Left cardiac atrium (tissue), 4 donors: Measurements from ENCODE around the gene MYMK. TPM values are rescaled to one million over a fixed set of nuclear protein-coding genes. Genes with fewer than 3 reads are reported as not detected.

Experiments
- ATAC-seq, 2 donors: fragments of 200-7000 bp; cut with Tn5 transposase; one replicate each; pipeline ENCODE4 v1.9.1; 2020; ENCODE audit warnings: mild to moderate bottlenecking in 2 of 2, moderate library complexity in 2 of 2
- DNase-seq: peaks from one replicate; pipeline ENCODE4 v3.0.0-alpha.2; 2020
- intact Hi-C, 2 donors: fragments of 100-400 bp; cut with DNase I; formaldehyde crosslinking; loops; one replicate each; pipeline versions ENCODE4 v1.14.1 to v1.15.1; 2022 to 2023
- total RNA-seq, 2 donors: library from RNA; stranded (reverse); fragmentation: NEBNext Ultra II Directional; extraction: Animal tissue kit (Norgen Biotek cat#: 25700); gene quantifications; one replicate each; pipeline ENCODE4 v1.2.1, GENCODE V29; 2021
- donor health status: DM: no; HTN: yes; CAD: no.
- donor health status: DM: no; HTN: yes; CAD: no; lungs with severe emphysema.
- donor health status: DM: yes; HTN: yes; CAD: no.
- donor health status: Dilated cardiomyopathy.

Gene MYMK
- total RNA-seq, 2 donors from 2014 or later, result not detected

DNA sequence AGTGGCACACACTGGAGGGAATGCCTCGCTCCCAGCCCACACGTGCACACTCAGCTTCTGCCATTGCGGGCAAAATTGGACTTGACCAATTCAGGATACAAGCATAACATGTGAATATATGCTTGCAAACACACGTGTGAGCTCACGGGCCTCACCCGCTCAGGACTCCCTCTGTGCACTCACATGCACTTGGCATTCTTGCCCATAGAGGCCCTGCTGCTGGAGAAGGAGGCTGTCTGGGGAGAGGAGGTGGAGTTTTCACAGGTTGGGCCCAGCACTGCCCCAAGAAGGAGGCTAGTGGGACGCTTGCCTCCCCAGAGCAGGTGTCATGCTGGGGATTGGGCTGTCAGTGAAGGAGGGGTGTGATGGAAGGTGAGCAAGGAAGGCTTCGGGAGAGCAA is 1.7 kb downstream of the MYMK start:
- intact Hi-C loops, result no loop called here
- DNase-seq (no peak), ATAC-seq (no peak)

DNA sequence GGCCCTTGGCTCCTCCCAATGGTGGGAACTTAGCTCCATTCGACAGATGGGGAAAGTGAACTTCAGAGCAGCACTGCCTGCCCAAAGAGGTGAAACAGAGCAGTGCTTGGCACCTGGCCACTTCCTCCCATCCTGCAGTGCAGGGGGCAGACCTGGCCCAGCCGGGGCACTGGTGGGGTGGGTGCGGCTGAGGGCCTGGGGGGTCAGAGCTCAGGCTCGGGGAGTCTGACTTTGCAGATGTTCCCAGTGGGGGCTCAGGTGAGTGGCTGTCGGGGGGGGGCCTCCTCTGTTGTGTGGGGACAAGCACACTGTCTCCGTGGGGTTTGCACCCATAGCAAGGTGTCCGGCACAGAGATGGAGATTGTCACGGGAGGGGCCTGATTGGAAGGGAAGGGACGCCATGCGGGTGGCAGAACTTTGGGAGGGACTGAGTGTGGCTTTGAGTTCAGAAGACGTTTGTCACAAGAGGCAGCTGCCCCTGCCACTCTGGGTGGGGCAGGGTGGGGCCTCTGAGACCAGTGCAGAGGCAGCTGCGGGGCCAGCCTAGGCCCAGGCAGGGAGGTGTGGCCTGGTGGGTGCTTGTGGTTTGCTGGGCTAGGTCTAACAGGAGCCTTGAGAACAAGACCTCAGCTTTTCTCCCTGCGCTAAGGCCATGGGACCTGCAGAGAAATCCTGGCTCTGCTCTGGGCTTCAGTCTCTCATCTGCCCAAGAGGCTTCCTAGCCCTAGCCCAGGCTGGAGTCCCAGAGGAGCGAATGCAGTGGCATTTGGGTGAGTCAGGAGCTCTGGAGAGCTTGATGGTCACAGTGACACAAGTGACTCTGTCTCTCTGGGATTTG is 2.5 kb downstream of the MYMK start:
- peak; percentile 11 for DNase-seq
- ATAC-seq, result no peak
- intact Hi-C loops, result no loop called here

DNA sequence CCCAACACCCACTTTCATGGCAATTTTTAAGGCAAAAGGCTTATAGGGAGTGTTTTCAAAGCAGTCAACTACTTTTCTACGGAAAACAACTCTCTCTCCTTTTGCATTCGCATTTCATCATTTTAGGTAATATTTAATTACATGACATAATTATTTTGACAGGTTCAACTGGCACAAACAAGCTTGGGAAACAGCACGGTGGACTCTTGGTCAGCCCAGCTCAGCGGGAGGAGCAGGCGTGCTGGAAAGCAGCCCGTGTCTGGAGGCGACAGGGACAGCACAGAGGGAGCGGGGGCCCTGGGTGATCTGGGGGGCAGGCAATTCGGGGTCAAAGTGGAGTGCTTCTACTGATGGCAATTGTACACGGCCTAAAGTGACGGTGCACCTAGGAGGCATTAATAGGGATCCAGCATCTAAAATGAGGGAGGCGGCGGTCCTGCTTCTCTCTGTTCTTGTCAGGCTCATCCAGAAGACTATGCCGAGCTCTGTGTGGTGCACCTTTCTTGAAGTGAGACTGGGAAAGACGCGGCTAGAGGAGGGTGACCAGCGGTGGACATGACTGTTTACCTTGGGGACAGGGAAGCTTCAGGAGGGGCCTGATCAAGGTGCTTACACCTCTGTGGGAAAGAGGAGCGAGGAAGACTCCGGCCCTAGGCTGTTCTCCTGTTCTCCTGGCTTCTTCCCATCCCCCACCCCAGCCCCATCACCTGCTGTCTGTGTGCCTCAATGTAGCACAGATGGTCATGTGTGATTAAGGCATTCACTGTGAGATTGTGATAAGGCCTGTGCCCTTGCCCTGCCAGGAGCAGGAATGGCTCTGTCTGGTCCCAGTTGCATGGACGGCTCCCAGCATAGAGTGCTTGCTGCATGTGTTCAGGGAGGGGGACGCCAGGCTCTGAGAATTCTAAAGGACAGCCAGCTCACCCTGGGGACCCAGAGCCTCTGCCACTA is 3.4 kb downstream of the MYMK start:
- DNase-seq (peak; percentile 13), ATAC-seq (no peak)
- intact Hi-C loops, result no loop called here

DNA sequence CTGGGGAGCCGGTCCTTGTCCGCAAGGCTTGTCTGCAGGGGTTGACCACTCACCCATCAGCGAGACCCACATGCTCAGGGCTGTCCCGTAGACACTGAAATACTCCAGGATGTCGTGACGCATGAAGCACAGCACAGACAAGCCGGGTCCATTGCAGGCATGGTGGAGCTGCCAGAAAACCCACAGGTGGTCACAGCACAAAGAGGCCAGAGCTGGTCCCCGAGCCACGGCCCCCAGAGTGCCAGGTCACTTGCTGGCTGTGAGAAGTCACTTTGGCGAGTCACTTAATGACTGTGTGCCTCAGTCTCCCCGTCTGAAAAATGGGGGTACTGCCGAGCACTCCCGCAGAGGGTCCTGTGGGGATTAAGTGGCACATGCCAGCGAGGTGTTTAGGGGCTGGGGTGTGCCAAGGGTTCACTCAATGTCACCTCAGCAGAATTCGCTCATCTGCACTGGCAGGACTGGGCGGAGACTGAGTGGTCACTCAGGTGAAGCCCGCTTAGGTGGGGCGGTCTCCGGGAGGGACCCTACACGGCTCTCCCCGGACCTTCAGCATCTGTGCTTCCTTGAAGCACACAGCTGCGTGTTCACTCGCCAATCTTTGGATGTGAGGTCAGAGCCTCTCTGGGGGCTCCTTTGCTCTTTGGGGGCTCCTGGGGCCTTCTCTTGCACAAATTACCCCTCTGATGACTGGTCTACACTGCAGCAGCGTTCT is 4.5 kb downstream of the MYMK start:
- intact Hi-C loops, result no loop called here
- DNase-seq (peak; percentile 11), ATAC-seq (no peak)

DNA sequence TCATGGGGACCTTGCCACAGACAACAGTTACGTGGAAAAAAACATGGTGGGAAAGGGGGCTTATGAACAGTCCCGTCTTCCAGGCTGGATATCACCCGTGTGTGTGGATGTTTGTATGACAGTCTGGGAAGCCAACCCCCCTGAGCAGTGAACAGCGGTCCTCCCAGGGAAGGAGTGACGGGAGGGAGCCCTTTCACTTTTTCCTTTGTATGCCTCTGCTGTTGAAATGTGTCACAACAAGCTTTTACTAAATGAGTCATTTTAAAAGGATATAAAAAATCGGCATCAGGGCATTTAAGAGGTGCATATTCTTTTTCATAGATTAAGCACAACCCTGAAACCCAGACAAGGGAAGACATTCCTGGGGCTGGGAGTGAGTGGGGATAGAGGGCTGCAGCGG is 5.1 kb downstream of the MYMK start:
- DNase-seq (no peak), ATAC-seq (no peak)
- intact Hi-C loops, result no loop called here

DNA sequence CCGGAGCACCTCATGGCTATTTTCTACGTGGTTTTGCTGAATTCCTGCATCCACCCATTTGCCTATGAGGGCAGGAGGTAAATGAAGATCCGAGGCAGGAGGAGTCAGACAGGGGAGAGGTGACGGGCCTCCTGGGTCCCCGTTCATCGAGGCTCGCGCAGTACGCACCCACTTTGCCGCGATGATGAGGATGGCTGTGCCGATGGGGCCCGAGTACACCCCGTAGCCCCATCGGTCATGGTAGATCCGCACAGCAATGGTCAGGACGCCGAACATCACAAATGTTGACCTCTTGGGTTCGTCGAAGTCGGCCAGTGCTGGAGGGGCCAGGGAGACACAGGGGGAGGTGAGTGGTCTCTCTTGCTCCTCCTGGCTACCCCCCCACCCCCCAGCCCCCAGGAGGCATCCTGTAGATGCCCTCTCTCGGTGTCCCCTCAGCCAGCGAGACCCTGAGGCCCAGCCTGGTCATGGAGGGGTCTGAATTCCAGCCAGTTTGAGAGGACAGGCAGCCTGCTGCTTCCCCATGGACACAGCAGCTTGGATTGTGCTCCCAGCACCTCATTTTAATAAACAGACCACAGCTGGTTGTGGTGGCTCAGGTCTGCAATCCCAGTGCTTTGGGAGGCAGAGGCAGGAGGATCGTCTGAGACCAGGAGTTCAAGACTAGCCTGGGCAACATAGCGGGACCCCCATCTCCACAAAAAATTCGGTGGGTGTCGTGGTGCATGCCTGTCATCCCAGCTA is 5.9 kb downstream of the MYMK start:
- ATAC-seq, result no peak
- intact Hi-C loops, result no loop called here
- peak; percentile 17 for DNase-seq

DNA sequence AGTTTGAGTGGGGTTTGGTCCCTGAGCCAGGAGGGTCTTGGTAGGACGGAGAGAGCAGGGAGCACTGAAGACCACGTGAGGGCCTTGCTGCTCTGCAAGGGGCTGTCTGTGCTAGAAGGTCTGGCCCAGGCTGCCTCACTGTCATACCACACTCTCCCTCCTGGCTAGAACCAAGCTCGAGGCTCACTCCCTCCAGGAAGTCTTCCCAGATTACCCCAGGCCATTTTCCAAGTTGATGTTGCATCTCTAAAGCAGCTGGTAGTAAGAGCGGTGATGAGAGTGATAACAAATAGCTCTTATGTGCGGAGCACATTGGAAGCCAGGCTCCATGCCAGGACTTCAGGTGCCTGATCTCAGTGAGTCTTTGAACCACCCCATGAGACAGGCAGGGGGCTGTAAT is 6.6 kb downstream of the MYMK start:
- DNase-seq, result peak; percentile 9
- intact Hi-C loops, result no loop called here
- ATAC-seq, result no peak

DNA sequence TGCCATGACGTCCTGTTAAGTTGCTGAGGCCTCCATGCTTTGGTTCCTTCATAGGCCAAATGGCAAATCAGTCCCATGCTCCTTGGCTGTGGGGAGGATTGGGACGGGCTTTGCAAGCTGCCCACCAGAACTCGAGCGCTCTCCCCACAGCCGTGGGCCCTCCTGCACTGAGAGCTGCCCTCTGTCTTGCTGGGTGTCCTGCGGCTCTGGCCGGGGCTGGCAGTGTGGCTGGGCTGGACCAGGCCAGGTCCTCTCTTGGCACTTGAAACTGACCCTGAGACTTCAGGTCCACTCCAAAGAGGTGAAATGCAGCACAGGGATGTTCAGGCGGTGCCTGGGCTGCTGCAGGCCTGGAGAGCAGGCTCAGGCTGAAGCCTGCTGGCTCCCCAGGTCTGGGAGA is 7.0 kb downstream of the MYMK start:
- peak; percentile 13 for DNase-seq
- ATAC-seq, result no peak
- intact Hi-C loops, result no loop called here

DNA sequence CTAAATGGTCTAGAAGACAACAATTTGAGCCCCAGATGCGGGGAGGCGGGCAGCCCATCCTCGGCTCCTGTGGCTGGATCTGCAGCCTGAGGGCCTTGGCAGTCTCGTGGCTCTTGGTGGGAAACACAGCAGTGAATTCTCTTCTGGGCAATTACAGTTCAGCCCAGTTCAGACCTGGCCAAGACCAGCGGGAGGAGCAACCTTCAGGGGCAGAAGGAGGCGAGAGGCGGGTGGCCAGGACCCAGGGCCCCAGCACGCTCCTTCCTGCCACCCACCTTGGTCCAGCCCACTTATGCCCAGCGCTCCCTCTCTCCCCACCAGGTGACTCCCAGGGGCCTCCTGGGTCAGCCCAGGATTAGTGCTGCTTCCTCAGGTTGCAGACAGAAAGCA is 7.8 kb downstream of the MYMK start:
- ATAC-seq, result no peak
- intact Hi-C loops, result no loop called here
- DNase-seq, result peak; percentile 9

DNA sequence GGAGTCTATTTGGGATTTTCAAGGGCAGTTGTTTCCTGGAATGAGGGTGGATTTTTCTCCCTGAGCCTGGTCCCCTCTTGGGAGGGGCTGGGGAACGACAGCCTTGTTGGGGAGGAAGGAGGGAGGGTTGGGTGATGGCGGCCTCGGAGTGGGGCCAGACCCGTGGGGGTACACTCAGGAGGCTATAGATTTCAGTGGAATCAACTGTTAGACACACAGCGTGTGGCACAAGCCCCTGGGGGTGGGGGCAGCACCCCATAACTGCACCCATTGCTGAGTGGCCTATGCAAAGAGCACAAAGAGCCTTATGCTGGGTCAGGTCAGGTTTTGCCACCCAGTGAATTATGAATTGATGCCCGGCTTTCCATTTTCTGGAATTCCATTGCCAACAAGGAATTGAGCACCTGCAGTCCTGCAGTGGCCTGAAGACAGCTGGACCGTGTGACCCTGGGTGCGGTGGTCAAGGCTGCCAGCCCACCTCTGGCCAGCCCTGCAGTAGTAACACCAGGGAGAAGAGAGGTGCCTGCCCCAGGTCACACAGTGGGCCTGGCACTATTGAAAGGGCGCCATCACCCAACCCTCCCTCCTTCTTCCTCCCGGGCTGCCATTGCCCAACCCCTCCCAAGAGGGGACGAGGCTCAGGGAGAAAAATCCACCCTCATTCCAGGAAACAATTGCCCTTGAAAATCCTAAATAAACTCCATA is 8.4 kb downstream of the MYMK start:
- DNase-seq (peak; percentile 15), ATAC-seq (no peak)
- intact Hi-C loops, result no loop called here

DNA sequence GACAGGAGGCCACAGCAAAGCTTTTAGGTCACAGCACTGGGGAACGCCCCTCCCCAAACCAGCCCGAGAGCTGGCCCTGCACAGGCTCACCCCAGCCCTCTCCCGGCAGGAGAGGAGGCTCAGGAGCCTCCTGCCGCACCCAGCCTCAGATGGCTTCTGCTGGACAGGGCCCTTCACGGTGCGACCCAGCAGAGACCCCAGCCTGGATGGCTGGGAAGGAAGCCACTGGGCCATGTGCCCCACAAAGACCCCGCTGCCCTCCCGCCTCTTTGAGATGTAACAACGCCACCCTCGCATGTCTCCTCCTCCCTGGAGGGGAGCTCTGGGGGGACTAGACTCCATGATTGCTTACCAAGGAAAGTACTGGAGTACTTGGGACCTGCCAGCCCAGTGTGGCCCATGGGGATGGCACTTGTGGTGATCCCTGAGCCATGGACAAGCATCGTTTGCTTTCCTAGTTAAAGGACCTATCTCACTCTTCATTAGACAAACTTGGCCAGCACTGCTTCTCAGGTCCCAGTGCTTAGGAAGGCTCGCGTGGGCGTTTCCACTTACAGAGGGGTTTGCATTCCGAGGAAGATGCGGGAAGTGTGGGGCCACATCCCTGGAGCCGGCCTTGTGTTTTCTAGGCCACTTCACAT is 9.0 kb downstream of the MYMK start:
- intact Hi-C loops, result no loop called here
- peak; percentile 16 for DNase-seq
- no peak for ATAC-seq

DNA sequence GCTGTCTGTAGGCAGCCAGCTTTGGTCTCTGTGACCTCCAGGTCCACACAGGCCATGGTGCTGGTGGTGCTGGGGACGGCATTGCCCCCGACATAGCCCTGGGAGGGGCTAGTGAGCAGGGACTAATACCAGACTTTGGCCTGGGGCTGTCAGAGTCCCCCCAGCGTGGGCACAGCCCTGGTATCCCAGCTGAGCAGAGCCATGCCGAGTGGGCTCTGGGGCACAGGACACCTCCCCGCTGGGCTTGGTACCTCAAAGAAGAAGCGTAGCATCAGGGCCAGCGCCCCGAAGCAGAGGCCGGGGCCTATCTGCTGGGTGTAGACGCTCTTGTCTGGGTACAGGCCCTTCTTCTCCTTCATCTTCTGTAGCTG is 9.5 kb downstream of the MYMK start:
- DNase-seq (peak; percentile 13), ATAC-seq (no peak)
- intact Hi-C loops, result no loop called here

DNA sequence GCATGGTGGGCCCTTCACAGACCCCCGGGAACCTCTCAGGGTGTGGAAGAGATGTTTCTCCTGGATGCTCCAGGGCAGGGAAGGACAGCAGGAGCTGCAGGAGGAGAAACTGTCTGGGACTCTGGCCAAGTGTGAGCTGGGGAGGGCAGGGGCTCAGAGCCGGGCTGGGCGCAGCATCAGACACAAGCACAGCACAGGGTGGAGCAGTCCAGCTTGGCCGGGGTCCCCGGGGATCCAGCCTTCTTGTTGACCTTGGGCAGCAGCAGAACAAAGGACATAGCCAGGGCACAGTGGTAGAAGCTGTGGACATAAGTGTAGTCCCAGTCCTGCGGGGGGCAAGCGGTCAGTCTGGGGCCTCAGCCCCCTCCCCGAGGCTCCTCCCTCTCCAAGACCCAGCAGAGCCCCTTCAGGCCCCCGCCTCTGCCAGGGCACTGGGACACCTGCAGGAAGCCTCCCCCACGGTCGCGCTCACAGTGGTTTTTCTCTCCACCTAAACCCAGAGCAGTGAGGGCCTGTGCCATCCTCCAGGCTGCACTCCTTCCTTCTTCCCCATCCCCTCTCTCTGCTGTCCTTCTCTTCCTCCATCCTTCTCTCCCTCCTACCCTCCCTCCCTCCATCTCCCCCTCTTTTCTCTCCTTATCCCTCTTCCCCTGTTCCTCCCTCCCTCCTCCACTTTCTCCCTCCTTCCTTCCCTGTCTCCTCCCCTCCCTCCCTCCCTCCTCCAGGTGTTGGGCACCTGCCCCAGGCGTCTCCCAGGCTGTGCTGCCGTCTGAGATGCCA is 10.1 kb downstream of the MYMK start:
- DNase-seq (peak; percentile 78), ATAC-seq (peak; percentile 70 to 81)
- intact Hi-C loops, result no loop called here

DNA sequence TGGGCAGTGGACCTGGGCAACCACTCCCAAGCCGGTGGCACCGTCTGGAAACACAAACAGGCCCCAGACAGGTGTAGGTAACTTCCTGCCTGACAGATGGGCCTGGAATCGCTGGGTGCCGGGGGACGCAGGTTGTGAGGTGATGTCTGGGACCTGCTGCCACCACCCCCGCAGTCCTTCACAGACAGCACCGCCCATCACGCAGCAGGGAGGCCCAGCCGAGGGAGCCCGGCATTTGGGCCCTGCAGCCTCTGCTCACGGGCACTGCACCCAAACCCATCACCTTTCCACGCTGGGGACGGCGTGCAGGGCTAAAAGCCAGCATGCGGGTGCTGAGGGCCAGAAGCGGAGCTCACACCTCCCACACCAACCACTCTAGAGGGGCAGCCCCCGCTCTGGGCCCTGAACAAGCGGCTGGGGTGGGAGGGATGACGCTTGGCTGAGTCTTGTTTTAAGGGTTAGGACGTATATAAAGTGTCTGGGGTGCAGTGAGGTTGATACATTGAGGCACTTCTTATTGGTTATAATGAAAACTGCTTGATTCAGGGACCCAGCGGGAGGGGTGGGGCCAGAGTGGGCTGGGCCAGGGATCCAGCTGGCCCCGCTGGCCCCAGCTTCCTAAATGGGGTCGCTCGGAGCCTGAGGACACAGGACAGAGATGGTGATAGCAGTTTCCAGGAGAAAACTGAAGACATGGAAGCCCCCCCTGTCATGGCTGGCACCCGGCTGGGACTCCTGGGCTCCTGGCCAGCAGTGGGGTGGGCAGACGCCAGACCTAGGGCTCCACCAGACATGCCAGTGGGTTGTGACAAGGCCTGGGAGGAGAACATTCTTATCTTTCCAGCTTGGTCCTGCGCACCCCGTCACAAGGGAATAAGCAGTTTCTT is 11.3 kb downstream of the MYMK start:
- DNase-seq (peak; percentile 42), ATAC-seq (peak; percentile 41 to 50)
- intact Hi-C loops, result no loop called here

DNA sequence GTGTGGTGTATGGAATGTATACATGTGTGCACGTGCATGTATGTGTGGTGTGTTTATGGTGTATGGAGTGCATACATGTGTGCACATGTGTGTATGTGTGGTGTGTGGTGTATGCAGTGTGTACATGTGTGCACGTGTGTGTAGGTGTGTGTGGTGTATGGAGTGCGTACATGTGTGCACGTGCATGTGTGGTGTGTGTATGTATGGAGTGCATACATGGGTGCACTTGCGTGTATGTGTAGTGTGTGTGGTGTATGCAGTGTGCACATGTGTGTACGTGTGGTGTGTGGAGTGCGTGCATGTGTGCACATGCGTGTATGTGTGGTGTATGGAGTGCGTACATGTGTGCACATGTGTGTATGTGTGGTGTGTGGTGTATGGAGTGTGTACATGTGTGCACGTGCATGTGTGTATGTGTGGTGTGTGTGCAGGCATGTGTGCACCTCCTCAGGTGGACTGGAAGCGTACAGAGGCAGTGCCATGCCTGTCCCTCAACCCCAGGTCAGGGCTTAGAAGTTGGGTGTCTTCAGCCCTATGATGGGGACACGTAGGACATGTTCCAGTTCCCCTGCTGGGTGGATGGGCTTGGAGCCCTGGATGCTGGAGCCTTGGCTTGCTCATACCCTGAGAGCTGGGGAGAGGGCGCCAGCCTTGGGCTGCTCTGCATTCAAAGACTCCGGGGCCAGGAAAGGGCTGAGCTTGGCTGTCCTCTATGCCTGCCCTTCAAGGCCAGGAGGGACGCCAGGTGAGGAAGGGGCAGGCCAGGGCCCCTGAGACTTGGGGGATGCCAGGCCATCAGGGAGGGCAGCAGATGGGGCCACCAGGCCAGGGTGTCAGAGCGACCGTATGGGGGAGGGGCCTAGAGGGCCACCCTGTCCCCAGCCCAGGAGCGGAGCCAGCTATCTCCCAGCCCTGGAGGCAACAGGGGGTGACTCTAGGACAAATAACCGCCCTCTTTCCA is 12.2 kb downstream of the MYMK start:
- intact Hi-C loops, result no loop called here
- DNase-seq, result peak; percentile 16
- no peak for ATAC-seq
